ENCODE measurements around the gene EPHA6. TPM values are rescaled to one million over a fixed set of nuclear protein-coding genes. Genes with fewer than 3 reads are reported as not detected.

Gene EPHA6
- total RNA-seq, 1 experiment from 2014 or later, result 0.61 TPM

- H3K9me3 Mint-ChIP-seq, result no peaks in the 10 kb centered on the region
Observed at GRCh38 chr3:97680210-97680609, 865.8 kb downstream of the EPHA6 start.

More at GRCh38 chr3:97680210-97680609, 865.8 kb downstream of the EPHA6 start:
- DNase-seq, result no peak
- H4K8ac ChIP-seq (replicated peaks; ENCODE audit: insufficient read length, low read depth, low read length), result no peak overlapping the region
- H3K4me1 ChIP-seq (ENCODE audit: insufficient read depth, low read length), result no peaks in the 10 kb centered on the region
- no peak overlapping the region for H3K56ac ChIP-seq (ENCODE audit: insufficient read length, low read depth, low read length)
- no peak overlapping the region for H2BK15ac ChIP-seq (ENCODE audit: low read depth, low read length)
- no peak overlapping the region for H4K5ac ChIP-seq (ENCODE audit: insufficient read length, low read depth, low read length)
- no peak for TF ChIP-seq CTCF (conservative IDR thresholded peaks at IDR 0.05)
- no peaks in the 10 kb centered on the region for H3K79me1 ChIP-seq (ENCODE audit: insufficient read depth, low read depth, low read length, poor library complexity, severe bottlenecking)
- H3K23me2 ChIP-seq (ENCODE audit: insufficient read length, low read depth, low read length, poor library complexity, severe bottlenecking), result no peaks in the 10 kb centered on the region
- H3K9me3 ChIP-seq (ENCODE audit: control insufficient read depth, low read depth, low read length), result no peaks in the 10 kb centered on the region
- no peak overlapping the region for H3K14ac ChIP-seq (ENCODE audit: insufficient read depth, low read length)
- H3K79me2 ChIP-seq (ENCODE audit: insufficient read depth, low read length), result no peaks in the 10 kb centered on the region
- H2BK120ac ChIP-seq (ENCODE audit: low read depth, low read length, poor library complexity, severe bottlenecking), result no peak overlapping the region
- H2BK5ac ChIP-seq (ENCODE audit: insufficient read length, low read length), result no peak overlapping the region
- H2AK5ac ChIP-seq (ENCODE audit: insufficient read length, low read length), result no peak overlapping the region
- no peaks in the 10 kb centered on the region for H4K20me1 ChIP-seq (ENCODE audit: control insufficient read depth, insufficient read depth, insufficient read length)
- Mint-ChIP-seq H3K27ac (no peak overlapping the region), H3K4me3 (no peak overlapping the region), H3K36me3 (ENCODE audit: insufficient read depth in 1 of 3, low read depth in 3 of 3) (no peaks in the 10 kb centered on the region; a peak in 1 of 7 replicates), H3K4me1 (no peaks in the 10 kb centered on the region), H3K27me3 (ENCODE audit: low read depth) (no peaks in the 10 kb centered on the region)
- H3K4ac ChIP-seq (ENCODE audit: low read depth, low read length), result no peak overlapping the region
- H2AFZ ChIP-seq (ENCODE audit: low read length), result no peak overlapping the region
- no peak overlapping the region for H3K23ac ChIP-seq (ENCODE audit: insufficient read length, low read depth, low read length)
- H3K4me2 ChIP-seq (ENCODE audit: insufficient read depth, insufficient read length, low read length), result no peak overlapping the region
- no peak overlapping the region for H3K18ac ChIP-seq (ENCODE audit: insufficient read length, low read depth, low read length)
- H2BK12ac ChIP-seq (ENCODE audit: insufficient read length, low read depth, low read length), result no peak overlapping the region
- no peak overlapping the region for H3K9ac ChIP-seq (ENCODE audit: extremely low read depth, insufficient read length, low read length)
- no peak overlapping the region for H4K91ac ChIP-seq (ENCODE audit: insufficient read length, low read depth, low read length)
- no peak overlapping the region for H3T11ph ChIP-seq (ENCODE audit: low read length)
- no peak overlapping the region for H3K27ac ChIP-seq (ENCODE audit: insufficient read length, low read depth, low read length)
- H2BK20ac ChIP-seq (ENCODE audit: low read depth, low read length, poor library complexity, severe bottlenecking), result no peak overlapping the region
- no peaks in the 10 kb centered on the region for H3K27me3 ChIP-seq (ENCODE audit: insufficient read depth, low read length)
